ENCODE data around the gene RAD18.

RAD18 gene

GRCh38 chr3:8963137-8963853 is at the start of gene RAD18:
RAD18 (minus strand) TSS chr3:8963472; CDS start chr3:8963385, 87 bp downstream.
- Histone ChIP-seq H3K9me3 (ENCODE audit: control insufficient read depth, low read length) (no peaks in the 10 kb centered on the region), H3K4me2 (ENCODE audit: low read length) (peak within 1 kb of the TSS; percentile 98), H2AFZ (peak within 1 kb of the TSS; percentile 96), H3K79me2 (peaks cover 2% of the 10 kb centered on the region), H3K36me3 (ENCODE audit: control insufficient read depth, insufficient read depth, low read length) (no peaks in the 10 kb centered on the region), H3K4me1 (peaks cover 7% of the 10 kb centered on the region), H3K27me3 (ENCODE audit: control insufficient read depth, insufficient read depth, low read length) (no peaks in the 10 kb centered on the region), H3K27ac (peak within 1 kb of the TSS; percentile 62), H3K4me3 (ENCODE audit: low read depth, low read length) (peak within 1 kb of the TSS; percentile 94), H3K9ac (no peak within 1 kb of the TSS)
- TF ChIP-seq, protein P1, sequence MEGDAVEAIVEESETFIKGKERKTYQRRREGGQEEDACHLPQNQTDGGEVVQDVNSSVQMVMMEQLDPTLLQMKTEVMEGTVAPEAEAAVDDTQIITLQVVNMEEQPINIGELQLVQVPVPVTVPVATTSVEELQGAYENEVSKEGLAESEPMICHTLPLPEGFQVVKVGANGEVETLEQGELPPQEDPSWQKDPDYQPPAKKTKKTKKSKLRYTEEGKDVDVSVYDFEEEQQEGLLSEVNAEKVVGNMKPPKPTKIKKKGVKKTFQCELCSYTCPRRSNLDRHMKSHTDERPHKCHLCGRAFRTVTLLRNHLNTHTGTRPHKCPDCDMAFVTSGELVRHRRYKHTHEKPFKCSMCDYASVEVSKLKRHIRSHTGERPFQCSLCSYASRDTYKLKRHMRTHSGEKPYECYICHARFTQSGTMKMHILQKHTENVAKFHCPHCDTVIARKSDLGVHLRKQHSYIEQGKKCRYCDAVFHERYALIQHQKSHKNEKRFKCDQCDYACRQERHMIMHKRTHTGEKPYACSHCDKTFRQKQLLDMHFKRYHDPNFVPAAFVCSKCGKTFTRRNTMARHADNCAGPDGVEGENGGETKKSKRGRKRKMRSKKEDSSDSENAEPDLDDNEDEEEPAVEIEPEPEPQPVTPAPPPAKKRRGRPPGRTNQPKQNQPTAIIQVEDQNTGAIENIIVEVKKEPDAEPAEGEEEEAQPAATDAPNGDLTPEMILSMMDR (IDR thresholded peaks at IDR 0.05) = no peak

DNA sequence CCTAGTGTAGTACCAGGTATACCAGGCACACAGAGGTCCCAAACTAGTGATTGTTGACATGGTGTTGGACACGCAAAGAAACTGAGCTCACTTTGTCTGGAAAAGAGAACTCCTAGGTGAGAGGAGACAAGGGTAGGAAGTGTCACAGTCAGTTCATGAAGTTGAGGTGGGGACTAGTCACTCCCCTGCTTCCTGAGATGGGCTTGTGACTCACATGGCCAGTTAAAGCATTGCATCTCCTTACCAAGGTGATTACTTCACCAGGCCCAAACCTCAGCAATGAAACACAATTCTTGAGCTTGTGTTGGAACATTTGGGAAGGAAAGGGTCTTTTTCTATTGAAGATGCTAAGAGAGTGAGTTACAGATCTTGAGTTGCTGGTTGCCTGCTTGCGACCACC is 49.2 kb upstream of the RAD18 start:
- Histone ChIP-seq H3K9ac (no peak overlapping the region), H3K4me3 (ENCODE audit: low read depth, low read length) (no peak overlapping the region), H3K27ac (no peak overlapping the region), H3K36me3 (ENCODE audit: control insufficient read depth, insufficient read depth, low read length) (no peaks in the 10 kb centered on the region), H2AFZ (no peak overlapping the region), H3K4me2 (ENCODE audit: low read length) (no peak overlapping the region), H3K9me3 (ENCODE audit: control insufficient read depth, low read length) (no peaks in the 10 kb centered on the region), H3K4me1 (no peaks in the 10 kb centered on the region), H3K27me3 (ENCODE audit: control insufficient read depth, insufficient read depth, low read length) (no peaks in the 10 kb centered on the region), H3K79me2 (no peaks in the 10 kb centered on the region)
- TF ChIP-seq, protein P1 (IDR thresholded peaks at IDR 0.05) = no peak

DNA sequence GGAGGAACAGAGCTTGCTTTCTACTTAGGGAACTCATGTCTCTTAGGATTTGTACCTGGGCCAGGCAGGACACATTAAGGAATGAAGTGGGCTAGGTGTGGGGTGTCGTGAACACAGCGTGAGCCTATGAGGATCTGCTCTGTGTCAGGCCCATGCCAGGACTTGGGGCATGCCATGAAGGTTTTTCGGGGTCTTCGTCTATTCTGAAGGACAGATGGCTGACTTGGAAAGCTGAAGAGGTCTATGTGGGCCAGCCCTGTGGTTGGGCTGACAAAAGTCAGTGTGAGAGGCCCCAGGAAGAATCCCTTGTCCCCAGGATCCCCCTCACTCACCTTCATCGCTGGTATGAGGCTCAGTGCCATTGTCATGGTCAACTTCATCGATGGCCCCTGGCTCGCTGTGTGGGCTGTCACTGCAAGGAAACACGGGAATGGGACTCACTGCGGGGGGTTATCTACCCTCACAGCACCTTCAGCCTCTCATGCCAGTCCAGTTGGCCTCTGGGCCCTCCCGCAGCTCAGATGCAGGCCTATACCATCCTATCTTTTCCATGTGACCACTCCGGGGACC is 46.8 kb upstream of the RAD18 start:
- Histone ChIP-seq H3K4me2 (ENCODE audit: low read length) (no peak overlapping the region), H3K9ac (no peak overlapping the region), H2AFZ (no peak overlapping the region), H3K79me2 (no peaks in the 10 kb centered on the region), H3K4me1 (no peaks in the 10 kb centered on the region), H3K4me3 (ENCODE audit: low read depth, low read length) (no peak overlapping the region), H3K27me3 (ENCODE audit: control insufficient read depth, insufficient read depth, low read length) (no peaks in the 10 kb centered on the region), H3K36me3 (ENCODE audit: control insufficient read depth, insufficient read depth, low read length) (no peaks in the 10 kb centered on the region), H3K27ac (no peak overlapping the region), H3K9me3 (ENCODE audit: control insufficient read depth, low read length) (no peaks in the 10 kb centered on the region)
- TF ChIP-seq, protein P1 (IDR thresholded peaks at IDR 0.05) = no peak

GRCh38 chr3:9008550-9009255 is 45.4 kb upstream of the RAD18 start:
- Histone ChIP-seq H3K9me3 (ENCODE audit: control insufficient read depth, low read length) (no peaks in the 10 kb centered on the region), H3K27me3 (ENCODE audit: control insufficient read depth, insufficient read depth, low read length) (no peaks in the 10 kb centered on the region), H3K9ac (no peak overlapping the region), H3K4me2 (ENCODE audit: low read length) (no peak overlapping the region), H3K4me1 (no peaks in the 10 kb centered on the region), H3K79me2 (no peaks in the 10 kb centered on the region), H3K36me3 (ENCODE audit: control insufficient read depth, insufficient read depth, low read length) (no peaks in the 10 kb centered on the region), H3K4me3 (ENCODE audit: low read depth, low read length) (no peak overlapping the region), H3K27ac (no peak overlapping the region), H2AFZ (no peak overlapping the region)
- TF ChIP-seq, protein P1 (IDR thresholded peaks at IDR 0.05) = no peak

Measured in parathyroid adenoma (tissue), 2 donors.